Stimulated activated CD8-positive, alpha-beta memory T cell treated with anti-CD3 and anti-CD28 coated beads, Interleukin-15, amount 100 ng/mL, for 24 hours (primary cell): ENCODE results near the gene DOCK3.
"Not testable (repeated sequence)": the region's sequence is repeated elsewhere in the genome, so short reads cannot be mapped to it uniquely, and the experiment has no call there.

ENCODE experiments used
- DNase-seq: peaks from one replicate; pipeline ENCODE4 v3.0.0-alpha.2; 2020; ENCODE audit warnings: low read depth

Gene DOCK3

DNA sequence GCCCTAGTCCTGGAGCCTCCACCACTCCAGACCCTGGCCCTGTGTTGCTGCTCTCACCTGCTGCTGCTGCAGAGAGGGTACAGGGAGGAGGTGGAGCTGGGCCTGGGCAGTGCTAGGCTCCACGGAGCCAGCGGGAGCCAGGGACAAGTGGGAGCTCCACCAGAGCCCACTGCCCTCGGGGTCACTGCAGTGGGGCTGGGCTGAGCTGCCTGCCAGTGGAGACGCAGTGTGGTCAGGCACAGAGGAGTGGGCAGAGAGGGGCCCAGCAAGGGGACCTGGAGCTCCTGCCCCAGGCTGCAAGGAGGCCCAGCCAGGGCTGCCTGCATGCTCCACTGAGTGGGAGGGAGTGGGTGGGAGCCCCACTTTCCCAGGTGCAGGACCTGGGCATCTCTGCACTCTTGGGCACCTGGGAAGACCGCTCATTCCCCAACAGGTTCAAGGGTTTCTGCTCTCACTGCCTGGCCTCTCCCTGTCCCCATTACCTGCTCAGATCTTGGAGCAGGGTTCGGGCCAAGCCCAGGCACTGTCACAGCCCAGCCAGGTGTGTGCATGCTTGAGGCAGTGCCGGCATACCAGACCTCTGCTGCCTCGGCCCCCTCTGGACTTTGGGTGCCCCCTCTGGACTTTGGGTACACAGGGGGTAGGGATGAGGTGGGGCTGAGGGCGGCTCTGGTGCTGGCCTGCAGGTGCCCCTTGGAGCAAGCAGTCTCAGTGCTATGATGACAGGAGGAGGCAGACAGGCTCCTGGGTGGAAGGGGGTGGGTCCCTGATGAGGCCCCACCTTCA lies 308.0 kb downstream of the DOCK3 start:
- DNase-seq, result no peak

DNA sequence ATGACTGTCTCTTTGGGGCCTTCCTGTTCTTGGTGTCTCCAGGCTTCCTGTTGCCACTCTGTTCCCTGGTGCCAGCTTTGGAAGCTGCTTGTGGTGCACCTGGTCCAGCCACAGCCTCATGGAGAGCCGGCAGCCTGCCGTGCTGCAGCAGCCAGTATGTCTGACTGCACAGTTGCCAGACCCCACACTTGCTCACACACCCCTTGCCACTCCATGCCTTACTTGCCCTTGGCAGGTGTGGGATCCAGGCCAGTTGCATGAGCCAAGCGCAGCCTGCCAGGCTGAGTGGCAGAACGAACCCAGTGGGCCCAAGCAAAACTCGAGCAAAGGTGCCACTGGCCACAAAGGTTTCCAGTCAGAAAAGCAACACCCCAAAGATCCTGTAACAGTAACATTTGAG lies 309.2 kb downstream of the DOCK3 start:
- DNase-seq, result no peak

- DNase-seq, result no peak
Measured at GRCh38 chr3:50985893-50986292, 311.2 kb downstream of the DOCK3 start.

GRCh38 chr3:50986726-50987125 lies 312.0 kb downstream of the DOCK3 start:
- no peak for DNase-seq

DNA sequence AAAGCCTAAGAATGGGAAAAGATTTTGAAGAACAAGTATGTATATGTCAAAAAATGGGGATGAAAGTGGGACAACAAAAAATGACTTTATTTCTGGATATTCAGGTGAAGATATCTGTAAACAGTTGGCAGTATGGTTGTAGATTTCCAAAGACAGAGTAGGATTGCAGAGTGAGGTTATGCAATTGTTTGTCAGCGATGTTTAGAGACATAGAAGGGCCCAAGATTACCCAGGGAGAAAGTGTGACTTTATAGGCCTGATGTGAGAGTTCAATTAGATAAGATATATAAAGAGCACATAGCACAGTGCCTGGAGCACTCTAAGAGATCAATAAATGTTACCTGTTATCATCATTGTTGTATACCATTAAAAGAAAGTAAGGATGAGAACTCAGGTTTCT lies 319.8 kb downstream of the DOCK3 start:
- DNase-seq, result no peak

- DNase-seq, result no peak
Measured at GRCh38 chr3:50995085-50995824, 320.5 kb downstream of the DOCK3 start.

- no peak for DNase-seq
Measured at GRCh38 chr3:51002495-51002894, 327.8 kb downstream of the DOCK3 start.

GRCh38 chr3:51004235-51004634 lies 329.5 kb downstream of the DOCK3 start:
- DNase-seq, result no peak

- no peak for DNase-seq
Measured at GRCh38 chr3:51024121-51024520, 349.4 kb downstream of the DOCK3 start.

DNA sequence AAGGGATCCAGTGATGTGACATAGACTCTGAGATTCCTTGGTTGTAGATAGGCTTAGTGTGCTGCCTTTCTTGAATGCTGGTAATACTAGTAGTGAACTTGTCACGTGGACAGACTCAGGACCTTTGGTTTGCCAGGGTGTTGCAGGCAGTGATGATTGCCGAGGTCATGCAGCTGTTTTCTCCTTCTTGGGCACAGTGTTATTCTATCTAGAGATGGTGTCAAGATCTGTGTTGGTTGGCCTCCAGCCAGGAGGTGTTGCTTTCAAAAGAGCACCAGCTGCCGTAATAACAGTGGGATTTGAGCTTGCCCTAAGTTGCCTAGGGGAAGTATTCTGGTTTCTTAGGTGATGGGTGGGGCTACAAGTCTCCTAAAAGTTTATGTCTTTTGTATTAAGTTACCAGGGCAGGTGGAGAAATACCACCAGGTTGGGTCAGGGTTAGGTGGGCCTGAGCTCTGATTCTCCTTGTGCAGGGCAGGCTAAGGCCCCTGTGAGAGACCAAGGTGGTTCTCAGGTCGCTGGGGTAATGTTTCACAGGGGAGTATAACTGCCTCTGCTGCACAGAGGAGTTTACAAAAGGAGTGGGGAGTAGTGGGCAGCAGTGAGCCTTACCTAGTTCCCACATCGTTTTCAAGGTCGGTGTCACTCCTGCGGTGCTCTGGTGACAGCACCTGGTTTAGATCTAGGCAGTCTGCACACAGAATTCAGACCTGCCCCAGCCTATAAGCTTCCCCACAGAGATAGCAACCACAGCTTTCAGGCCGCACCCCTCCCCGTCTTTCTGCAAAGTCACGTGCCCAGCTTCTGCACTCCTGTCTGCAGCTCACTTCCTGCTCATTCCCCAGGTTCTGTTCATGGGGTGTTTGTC lies 350.3 kb downstream of the DOCK3 start:
- peak; percentile 11 for DNase-seq

DNA sequence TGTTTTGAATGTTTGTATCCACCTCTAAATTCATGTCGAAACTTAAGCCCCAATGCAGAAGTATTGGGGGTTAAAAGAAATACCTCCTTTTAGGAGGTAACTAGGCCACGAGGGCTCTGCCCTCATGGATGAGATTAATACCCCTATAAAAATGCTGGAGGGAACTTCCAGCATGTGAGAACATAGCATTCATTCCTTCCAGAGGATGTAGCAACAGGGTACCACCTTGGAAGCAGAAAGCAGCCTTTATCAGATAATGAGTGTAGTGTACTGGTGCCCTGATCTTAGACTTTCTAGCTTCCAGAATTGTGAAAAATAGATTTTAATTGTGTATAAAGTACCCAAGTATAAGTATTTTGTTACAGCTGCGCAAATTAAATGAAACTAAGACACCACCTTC lies 356.9 kb downstream of the DOCK3 start:
- DNase-seq, result no peak

- DNase-seq, result no peak
Measured at GRCh38 chr3:51035630-51036029, 360.9 kb downstream of the DOCK3 start.

GRCh38 chr3:51044982-51045381 lies 370.3 kb downstream of the DOCK3 start:
- no peak for DNase-seq

- no peak for DNase-seq
Measured at GRCh38 chr3:51052562-51052961, 377.8 kb downstream of the DOCK3 start.

- DNase-seq, result no peak
Measured at GRCh38 chr3:51057121-51057520, 382.4 kb downstream of the DOCK3 start.

GRCh38 chr3:51063053-51063452 lies 388.3 kb downstream of the DOCK3 start:
- no peak for DNase-seq

DNA sequence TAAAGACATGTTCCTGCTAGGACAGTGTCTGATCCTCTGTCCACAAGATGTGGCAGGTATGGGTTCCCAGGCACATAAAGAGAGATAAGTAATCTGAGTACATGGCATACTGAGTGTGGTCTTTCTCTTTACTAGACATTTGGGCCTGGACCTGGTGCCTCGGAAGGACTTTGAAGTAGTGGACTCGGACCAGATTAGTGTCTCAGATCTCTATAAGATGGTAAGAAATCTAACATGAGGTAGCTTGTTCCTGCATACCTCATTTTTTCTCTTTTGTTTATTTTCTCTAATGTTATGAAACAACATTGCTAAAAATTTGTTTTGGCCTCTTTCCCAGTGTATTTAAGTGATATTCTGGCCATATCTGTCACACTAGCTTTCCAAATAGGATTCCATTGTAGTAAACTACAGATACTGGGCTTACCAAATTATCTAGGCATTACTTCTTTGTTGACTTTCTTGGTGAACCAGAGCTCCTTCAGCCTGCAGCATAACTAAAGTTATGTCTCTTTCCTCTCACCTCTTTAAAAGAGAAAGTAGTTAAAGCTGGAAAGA lies 400.6 kb downstream of the DOCK3 start:
- DNase-seq, result no peak

- no peak for DNase-seq
Measured at GRCh38 chr3:51082363-51082762, 407.6 kb downstream of the DOCK3 start.

GRCh38 chr3:51083490-51083889 lies 408.8 kb downstream of the DOCK3 start:
- DNase-seq, result no peak

- not testable (repeated sequence) for DNase-seq
Measured at GRCh38 chr3:51092141-51092540, 417.4 kb downstream of the DOCK3 start.

- not testable (repeated sequence) for DNase-seq
Measured at GRCh38 chr3:51094838-51095237, 420.1 kb downstream of the DOCK3 start.
